Limb (tissue), 2 donors: ENCODE measurements around the gene SHCBP1.
A peak's percentile ranks its signal among the peaks of the same experiment; 100 is the strongest.
"Not testable (repeated sequence)": the region's sequence is repeated elsewhere in the genome, so short reads cannot be mapped to it uniquely, and the experiment has no call there.

ENCODE experiments used
- DNase-seq, 2 donors: peaks; one replicate each; pipeline ENCODE4 v3.0.0-alpha.2; 2016; ENCODE audit errors: extremely low spot score in 2 of 2

Gene SHCBP1, protein sequence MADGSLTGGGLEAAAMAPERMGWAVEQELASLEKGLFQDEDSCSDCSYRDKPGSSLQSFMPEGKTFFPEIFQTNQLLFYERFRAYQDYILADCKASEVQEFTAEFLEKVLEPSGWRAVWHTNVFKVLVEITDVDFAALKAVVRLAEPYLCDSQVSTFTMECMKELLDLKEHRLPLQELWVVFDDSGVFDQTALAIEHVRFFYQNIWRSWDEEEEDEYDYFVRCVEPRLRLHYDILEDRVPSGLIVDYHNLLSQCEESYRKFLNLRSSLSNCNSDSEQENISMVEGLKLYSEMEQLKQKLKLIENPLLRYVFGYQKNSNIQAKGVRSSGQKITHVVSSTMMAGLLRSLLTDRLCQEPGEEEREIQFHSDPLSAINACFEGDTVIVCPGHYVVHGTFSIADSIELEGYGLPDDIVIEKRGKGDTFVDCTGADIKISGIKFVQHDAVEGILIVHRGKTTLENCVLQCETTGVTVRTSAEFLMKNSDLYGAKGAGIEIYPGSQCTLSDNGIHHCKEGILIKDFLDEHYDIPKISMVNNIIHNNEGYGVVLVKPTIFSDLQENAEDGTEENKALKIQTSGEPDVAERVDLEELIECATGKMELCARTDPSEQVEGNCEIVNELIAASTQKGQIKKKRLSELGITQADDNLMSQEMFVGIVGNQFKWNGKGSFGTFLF

DNA sequence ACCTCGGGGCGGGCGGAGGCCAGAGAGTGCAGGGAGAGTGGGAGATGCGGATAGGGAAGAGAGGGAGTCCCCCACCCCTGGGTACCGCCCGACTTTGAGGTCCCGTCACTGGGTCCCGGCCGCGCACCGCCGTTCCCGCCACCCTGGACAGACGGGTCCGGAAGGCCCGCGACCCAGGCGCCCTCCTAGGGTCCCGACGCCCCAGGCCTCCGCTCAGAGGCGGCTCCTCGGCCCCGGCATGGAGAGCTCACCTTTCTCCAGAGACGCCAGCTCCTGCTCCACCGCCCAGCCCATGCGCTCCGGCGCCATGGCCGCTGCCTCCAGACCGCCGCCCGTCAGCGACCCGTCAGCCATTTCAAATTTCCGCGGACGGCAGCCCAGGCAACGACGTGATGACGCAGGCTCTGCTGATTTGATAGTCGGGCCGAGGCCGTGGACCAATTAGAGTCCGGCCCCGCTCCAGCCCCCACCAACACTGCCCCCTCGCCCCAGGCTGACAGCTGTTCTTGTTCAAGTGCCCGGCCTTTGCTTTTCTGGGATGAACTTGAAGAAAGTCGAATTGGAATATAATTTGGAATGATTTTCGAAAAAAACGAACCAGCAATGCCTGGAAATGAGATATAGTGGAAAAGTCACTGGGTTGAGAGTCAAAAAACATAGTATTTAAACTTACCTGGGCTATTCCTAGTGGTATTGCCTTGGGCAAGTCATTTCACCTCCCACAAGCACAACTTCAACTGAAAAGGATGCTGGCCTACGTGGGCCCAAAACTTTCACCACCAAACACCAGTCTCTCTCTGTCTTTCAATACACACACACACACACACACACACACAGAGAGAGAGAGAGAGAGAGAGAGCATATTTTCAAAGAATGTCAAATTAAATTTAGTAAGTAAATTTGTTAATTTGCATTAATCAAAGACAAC lies at the start of gene SHCBP1:
Gene SHCBP1 (minus strand): TSS at position 374 of the 928 bp plus-strand sequence. CDS start 20 bp downstream, at position 354.
- peak; percentile 89 to 90 for DNase-seq

DNA sequence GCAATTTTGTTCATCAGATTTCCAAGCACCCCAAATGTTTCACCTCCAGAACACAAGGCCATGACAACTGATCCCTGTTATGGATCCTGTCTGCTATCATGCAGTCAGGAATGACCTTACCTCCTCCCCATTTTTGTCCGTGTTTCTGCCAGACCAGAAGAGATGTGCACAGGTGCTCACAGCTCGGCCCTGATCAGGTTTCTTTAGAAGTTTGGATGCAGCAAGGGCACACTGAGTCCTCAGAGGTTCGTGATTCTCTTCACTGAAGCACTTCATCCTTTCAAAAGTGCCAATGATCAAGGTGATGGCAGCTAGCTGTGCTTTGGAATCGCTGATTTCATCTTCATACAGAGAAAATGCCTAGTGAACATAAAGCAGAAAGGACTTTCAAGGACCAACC lies 40.9 kb upstream of the SHCBP1 start:
- DNase-seq = no peak

DNA sequence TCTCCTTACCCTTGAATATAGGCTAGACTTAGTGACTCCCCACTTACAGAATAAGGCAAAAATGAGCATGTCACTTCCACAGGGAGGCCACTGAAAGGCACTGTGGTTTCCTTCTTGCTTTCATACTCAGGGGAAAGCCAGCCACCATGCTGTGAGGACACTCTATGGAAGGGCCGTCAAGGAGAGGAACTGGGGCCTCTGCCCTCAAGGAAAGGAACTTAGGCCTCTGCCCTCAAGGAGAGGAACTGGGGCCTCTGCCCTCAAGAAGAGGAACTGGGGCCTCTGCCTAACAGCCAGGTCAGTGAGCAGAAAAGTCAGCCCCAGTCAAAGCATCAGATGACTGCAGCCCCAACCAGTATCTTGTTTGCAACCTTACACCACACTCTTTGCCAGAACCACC lies 37.7 kb upstream of the SHCBP1 start:
- no peak for DNase-seq

DNA sequence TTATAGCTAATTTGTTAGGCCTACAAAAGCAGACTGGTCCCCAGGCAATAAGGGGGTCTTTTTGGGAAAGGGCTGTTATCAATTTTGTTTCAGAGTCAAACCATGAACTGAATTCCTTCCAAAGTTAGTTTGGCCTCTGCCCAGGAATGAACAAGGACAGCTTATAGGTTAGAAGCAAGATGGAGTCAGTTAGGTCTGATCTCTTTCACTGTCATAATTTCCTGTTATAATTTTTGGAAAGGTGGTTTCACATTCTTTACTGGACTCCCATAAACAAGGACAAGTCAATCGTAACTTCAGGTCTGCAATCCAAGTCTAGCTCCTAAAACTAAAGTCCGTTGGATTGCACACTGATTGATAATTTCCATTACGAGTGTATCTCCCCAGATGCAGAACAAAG lies 30.1 kb upstream of the SHCBP1 start:
- DNase-seq = no peak

DNA sequence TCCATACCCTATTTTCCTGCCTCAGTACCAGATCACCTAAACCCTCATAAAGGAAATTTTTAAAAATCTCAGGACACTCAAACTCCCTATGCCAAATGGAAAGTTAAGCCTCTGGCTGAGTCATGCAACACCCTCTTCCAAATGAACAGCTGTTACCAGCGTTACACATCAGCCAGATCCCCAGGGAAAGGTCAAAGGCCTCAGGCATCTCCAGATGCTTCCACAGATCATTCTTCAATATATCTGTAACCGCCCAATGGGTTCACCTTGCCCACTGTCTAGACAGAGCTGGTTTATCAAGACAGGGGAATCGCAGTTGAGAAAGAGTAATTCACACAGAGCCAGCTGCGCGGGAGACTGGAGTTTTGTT lies 29.1 kb upstream of the SHCBP1 start:
- peak in 1 of 2 donors; percentile 20 for DNase-seq

DNA sequence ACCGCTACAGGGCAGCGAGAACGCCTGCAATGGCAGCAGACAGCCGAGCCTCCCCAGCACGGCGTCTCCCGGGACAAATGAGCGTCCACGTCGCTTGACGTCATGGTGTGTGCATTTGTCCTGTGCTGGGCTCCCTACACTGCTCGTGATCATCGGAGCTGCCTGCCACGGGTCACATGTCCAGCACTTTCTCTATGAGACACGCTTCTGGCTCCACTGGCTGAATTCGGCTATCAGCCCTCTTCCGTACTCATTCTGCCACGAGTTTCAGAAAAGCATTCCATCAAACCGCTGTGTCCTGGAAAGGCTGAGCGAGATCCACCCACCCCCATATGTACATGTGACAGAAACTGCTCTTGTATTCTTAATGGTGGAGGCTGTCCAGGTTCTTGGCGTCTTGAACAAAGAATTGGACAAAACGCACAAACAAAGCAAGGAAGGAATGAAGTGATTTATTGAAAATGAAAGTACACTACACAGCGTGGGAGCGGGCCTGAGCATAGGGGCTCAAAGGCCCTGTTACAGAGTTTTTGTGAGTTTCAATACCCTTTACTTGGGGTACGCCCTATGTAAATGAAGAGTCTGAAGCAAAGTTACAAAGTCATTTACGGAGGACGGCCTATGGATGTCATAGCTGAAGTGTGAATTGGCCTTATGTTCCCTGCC lies 28.5 kb upstream of the SHCBP1 start:
- no peak for DNase-seq

DNA sequence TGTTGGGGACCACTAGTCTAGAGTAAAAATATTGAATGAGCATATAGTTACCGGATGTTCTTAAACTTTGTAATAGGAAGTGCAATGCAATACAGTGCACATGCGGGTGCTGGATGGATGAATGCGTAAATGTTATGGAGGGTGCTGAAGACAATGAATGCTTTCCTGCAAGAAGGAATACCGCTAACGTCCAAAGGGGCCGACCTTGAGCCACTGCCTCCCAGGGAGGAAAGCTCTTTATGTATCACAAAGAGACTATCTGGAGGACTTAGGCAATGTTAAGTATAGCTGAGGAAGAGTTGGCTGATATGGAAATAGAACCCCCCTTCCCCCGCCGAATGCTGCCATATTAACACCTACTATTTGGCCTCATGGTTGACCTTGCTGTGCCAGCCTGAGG lies 27.5 kb upstream of the SHCBP1 start:
- no peak for DNase-seq

DNA sequence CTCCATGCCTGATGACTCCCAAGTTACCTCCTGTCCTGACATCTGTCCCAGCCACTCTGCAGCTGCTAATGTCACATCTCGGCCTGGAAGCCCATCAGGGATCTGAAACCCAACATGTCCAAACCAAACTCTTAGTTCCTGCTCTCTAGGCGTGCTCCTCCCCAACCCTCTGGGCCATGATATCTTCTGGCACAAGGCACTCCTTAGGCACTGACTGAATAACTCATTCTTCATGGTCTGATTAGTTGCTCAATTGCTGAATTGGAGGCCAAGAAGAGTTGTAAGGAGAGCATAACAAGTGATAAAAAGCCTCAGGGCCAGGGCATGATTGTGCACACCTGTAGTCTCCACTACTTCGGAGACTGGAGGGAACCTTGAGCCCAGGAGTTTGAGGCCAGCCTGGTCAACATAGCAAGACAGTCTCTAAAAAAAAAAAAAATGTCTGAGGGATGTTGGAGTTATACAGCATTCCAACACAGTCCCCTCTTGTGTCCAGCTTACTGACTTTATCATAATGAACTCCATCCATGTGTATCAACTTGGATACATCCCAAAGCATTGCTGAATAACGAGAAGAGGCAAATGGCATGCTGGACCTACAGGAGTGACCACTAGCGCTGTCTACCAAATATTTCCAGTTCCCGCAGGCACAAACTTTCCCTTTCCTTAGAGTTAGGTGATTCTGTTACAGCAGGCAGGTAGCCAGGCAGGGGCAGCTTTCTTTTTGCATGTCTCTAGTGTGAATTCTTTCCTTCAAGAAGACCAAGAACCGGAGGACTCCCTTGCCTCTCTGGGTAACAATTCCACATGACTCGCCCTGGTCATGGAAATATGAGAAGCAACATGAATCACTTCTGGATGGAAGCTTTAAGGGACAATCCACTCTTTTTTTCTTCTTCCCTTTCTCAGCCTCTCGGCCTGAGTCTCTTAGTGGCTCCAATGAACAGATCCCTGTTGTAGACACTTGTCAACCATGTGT lies 18.1 kb upstream of the SHCBP1 start:
- DNase-seq = no peak

DNA sequence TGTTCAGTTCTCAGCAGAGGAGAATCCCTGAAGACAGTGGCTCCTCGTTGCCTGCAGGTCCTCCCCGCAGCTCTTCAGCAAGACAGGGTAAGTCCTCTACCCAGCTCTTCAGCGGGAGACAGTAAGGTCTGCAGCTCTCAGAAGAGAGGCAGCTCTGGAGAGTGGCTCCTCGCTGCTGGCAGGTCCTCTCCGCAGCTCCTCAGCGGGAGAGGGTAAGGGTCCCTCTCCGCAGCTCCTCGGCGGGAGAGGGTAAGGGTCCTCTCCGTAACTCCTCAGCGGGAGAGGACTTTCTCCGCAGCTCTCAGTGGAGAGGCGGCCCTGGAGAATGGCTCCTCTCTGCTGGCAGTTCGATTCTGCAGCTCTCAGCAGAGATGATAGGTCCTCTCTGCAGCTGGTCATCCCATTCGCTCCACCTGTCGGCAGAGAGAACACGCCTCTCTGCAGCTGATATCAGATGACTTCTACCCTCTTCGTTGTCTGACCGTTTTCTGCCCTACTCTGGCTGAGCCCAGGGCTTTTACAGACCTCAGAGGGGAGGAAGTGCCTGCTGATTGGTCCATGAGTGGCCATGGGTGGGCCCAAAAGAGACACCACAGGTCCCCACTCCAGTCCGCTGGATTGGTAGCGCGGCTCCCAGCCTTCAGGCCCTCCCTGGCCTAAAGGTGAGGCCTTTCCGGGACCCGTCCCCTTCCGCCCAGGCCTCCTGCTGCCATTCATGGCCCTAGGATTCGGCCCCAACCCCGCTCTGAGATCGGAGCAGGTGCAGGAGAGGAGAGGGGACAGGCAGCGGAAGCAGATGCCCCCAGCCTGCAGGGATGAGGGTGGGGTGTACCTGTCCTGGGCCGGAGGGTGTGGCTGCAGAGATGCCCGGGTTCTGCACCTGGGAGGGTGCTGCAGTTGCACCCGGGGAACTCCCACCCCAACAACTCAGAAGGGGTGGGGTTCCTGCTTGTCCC lies 11.9 kb upstream of the SHCBP1 start:
- no peak for DNase-seq

DNA sequence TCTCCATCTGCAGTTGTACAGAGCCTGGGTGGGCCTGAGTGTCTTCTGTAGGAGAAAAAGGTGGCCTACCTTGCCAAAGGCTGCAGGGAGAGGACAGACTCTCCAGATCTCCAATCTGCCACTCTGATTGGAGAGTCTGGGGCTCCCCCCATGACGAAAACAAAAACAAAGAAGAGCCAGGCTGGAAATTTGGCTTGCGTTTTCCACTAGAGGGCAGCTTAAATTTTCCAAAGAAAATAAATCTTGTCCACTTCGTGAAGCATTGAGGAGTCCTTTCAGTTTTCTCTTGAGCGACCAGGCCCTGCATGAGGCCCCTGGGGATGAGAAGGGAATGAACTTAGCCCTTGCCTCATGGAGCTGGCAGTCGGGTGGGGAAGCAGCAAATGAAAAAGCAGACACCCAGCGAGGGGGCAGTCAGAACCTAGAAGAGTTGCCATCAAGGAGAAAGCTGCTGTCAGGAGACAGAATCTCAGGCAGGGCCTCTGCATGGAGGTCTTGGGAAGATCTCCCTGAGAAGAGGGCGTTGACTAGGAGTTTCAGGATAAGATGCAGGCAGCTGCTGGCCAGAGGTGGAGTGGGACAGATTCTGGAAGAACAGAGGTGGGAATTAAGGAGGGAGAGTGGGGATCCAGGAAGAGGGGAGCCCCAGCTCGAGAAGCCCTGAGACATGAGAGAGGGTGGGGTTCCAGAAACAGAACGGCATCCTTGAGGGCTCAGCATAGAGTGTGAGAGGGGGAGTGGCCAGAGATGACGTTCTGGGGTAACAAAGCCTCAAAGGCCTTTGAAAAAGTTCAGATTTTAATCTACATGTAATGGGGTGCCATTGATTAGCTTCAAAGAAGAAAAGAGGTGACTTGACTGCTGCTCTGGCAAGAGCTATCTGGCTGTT lies 8.4 kb upstream of the SHCBP1 start:
- DNase-seq = no peak

DNA sequence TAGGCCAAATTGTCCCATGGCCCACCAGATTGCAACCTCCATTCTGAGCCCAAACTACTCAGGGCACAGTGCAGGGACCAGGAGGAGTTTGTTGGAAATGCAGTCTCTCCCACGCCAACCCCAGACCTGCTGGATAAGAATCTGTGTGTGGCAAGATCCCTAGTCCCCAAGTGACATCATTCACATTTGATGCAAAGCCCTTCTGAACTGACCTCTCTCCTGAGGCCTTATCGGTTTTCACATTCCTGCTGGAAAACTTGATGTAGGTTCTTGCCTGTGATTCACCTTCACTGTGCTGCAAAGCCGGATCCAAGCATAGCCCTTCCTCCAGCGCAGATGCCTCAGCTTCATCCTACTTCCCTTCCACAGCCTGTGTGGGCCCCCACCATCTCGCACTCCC lies 6.6 kb upstream of the SHCBP1 start:
- no peak for DNase-seq

DNA sequence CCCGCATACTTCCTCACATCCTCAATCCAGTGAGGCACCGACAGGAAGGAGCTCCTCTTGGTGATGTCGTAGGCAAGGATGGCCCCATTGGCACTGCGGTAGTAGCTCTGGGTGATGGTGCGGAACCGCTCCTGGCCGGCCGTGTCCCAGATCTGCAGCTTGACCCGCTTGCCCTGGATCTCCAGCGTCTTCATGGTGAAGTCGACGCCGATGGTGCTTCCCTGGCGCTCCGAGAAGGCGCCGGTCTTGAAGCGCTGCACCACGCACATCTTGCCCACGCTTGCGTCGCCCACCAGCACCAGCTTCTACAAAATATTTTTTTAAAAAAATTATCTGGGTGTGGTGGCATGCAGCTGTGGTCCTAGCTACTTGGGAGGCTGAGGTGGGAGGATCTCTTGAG lies 5.5 kb upstream of the SHCBP1 start:
- DNase-seq = not testable (repeated sequence)

DNA sequence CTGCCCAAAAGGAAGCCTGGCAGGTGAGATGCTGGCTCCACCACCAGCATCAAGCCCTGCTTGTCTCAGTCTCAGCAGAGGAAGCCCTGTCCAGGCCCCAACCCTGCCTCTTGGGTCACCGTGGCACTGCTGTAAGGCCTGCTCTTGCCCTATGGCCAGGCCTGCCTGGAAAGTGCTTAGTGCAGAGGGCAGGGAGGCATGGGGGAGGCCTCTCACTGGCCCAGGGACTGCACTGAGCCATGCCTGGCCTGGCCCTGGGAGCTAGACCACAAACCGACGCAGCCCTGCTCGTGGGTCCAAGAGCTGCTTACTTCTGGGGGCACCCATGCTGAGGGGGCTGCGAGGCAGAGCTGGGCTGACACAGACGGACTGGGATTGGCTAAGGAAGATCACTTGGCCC lies 3.7 kb upstream of the SHCBP1 start:
- DNase-seq = not testable (repeated sequence)

DNA sequence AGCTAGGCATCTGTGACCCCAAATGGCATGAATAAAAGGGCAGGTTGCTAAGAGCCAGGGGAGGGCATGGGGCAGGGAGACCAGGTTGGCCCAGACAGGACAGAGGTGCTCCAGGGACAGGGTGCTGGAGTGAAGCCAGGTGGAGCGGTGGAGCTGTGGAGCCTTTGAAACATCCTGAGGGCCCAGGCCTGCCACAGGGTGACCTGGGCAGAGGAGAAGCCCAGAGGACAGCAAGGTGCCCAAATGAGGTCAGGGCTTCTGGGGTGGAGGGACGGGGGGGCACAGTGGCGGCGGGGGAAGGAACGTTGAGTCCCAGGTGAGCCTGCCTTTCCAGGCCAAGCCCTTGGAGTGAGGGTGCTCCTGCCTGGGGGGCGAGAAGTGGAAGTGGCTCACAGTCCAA lies 2.5 kb upstream of the SHCBP1 start:
- DNase-seq = not testable (repeated sequence)

DNA sequence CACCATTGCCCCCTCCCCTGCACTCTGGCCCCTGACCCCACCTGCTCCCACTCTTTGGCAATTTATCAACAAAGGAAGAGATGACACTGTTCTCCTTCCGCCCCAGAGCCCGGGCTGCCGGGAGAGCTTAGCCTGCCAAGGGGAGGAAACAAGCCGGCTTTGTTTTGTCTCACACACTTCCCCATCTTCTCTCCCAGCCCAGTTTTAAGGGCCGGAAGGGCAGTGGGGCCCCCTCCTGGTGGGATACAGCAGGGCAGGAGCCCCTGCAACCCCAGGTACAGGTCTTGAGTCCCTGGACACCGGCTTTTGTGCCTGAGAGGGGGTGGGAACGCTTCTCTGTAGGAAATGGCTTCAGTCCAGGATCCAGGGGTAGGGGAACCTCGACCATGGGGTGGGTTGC lies 2.1 kb upstream of the SHCBP1 start:
- DNase-seq = not testable (repeated sequence)

DNA sequence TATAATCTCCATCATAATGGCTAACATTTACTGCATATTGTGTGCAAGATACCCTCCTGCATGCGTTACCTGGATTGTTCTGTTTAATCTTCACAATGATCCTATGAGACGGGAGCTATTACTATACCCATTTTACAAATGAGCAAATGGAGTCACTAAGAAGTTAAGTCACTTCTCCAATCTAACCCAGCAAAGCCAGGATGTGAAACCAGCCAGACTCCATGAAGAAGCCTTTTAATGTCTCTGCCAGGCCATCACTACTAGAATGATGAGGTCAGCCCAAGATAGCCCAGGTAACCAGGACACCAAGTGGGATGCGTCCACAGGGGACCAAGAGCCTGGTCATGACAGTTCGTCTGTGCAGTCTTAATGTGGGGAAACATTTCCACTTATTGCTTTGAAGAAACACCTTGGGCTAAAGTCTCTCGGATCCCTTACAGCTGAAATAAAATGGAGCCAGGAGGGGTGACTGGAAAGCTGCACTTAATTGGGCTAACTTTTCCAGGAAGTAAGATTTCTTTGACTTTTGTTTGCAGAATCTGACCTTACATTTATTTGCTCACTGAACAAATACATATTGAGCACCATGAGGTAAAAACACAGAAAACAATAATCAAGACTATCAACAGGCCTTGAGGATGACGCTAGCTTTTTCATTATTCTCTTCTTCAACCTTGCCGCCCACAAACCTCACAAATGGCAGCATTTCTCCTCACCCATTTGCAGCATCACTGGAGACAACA lies 926 bp upstream of the SHCBP1 start:
- no peak for DNase-seq

DNA sequence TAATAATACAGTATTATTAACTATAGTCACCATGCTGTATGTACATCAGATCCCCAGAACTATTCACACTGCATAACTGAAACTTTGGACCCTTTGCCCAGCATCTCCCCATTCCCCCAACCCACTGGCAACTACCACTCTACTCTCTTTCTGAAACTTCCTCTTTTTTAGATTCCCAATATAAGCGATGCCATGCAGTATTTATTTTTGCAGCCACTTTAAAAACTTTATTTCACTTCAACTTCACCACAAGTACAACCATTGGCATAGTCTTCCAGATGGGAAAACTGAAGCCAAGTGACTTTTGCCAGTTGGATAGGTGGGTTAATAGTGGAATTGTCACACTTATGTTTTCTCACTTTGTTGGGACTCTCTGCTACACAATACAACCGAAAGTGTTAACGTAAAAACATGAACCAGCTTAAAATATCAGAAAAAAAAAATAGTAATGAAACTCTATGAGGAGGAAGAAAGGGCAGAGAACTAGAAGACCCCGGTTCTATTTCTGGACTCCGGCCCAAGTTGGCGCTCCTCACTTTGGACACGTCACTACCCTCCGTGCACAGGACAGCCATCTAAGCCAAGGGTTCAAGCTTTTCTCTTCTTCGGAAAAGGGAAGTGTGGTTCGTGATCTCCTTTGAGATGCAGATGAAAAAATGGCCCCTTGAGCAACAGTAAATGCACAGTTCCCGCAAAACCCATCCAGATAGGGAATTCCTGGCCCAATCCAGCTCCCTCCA lies 743 bp downstream of the SHCBP1 start:
- DNase-seq = no peak
